ENCODE data around the gene PCSK7.

GRCh38 chr11:117214404-117215110, 17.3 kb downstream of the PCSK7 start:
- TF ChIP-seq CTCF (IDR thresholded peaks at IDR 0.05): no peak
- TF ChIP-seq EZH2phosphoT487 (IDR thresholded peaks at IDR 0.05): no peak

Data from neural progenitor cell (in vitro differentiated cells).